HepG2 (cell line): ENCODE measurements around the gene CCBE1. TPM values are rescaled to one million over a fixed set of nuclear protein-coding genes. Genes with fewer than 3 reads are reported as not detected.
A peak's percentile ranks its signal among the peaks of the same experiment; 100 is the strongest.

Source experiments
- ARID2 ChIP-seq: sonication (generic); formaldehyde crosslinking; IDR thresholded peaks from 2 replicates; pipeline ENCODE4 v1.8.1; 2022; ENCODE audit warnings: mild to moderate bottlenecking, missing genetic modification reagents, borderline replicate concordance
- ELF4 ChIP-seq: sonication (generic); formaldehyde crosslinking; IDR thresholded peaks from 2 replicates; pipeline ENCODE4 v1.5.0; 2020; ENCODE audit warnings: missing genetic modification reagents, mild to moderate bottlenecking, moderate library complexity, borderline replicate concordance
- IRF2 ChIP-seq: IDR thresholded peaks from 2 replicates; pipeline ENCODE4 v1.6.1; 2018; ENCODE audit warnings: missing genetic modification reagents, missing compliant biosample characterization
- PCBP1 ChIP-seq: fragments of 200-400 bp; formaldehyde crosslinking; IDR thresholded peaks from 2 replicates; pipeline ENCODE4 v1.6.1; 2017; ENCODE audit warnings: mild to moderate bottlenecking, low read depth, low read length, borderline replicate concordance
- RFX5 ChIP-seq: IDR thresholded peaks from 2 replicates; pipeline ENCODE4 v1.6.1; 2011; ENCODE audit warnings: low read depth, low read length, improper control_type of control experiment
- SIX4 ChIP-seq: sonication (generic); formaldehyde crosslinking; IDR thresholded peaks from 2 replicates; pipeline ENCODE4 v1.4.0; 2020; ENCODE audit warnings: missing genetic modification reagents
- TSC22D2 ChIP-seq: sonication (generic); formaldehyde crosslinking; IDR thresholded peaks from 2 replicates; pipeline ENCODE4 v1.5.1; 2020; ENCODE audit warnings: missing genetic modification reagents, mild to moderate bottlenecking, borderline replicate concordance
- ZBTB7B ChIP-seq: sonication (generic); formaldehyde crosslinking; IDR thresholded peaks from 2 replicates; pipeline ENCODE4 v1.4.0; 2020; ENCODE audit warnings: missing genetic modification reagents
- ZNF382 ChIP-seq: sonication (generic); formaldehyde crosslinking; IDR thresholded peaks from 2 replicates; pipeline ENCODE4 v1.5.0; 2020; ENCODE audit warnings: missing genetic modification reagents, mild to moderate bottlenecking, borderline replicate concordance
- ZNF75D ChIP-seq: sonication (generic); formaldehyde crosslinking; IDR thresholded peaks from 2 replicates; pipeline ENCODE4 v1.8.1; 2023; ENCODE audit warnings: missing genetic modification reagents, mild to moderate bottlenecking, borderline replicate concordance
- polyA plus RNA-seq, 8 experiments: library from polyadenylated mRNA; depleted of rRNA in 3 of 8; stranded (reverse) in 7 of 8; unstranded in 1 of 8; fragments of >200 nt; fragmentation: Illumina TruSeq in 4 of 8; extraction: Trizol in 4 of 8; gene quantifications; 2 replicates each; pipeline versions ENCODE4 v1.2.1 to v1.2.3, GENCODE V29; 2011 to 2016; ENCODE audit warnings: low read depth in 4 of 8, missing spikeins in 1 of 8, mixed read lengths in 1 of 8; ENCODE audit not compliant: insufficient read depth in 1 of 8
- total RNA-seq, 5 experiments: library from RNA; depleted of rRNA; stranded (reverse); fragments of >200 nt; fragmentation: Illumina TruSeq; extraction: Trizol; gene quantifications; 2 replicates each; pipeline ENCODE4 v1.2.3, GENCODE V29; 2016; ENCODE audit warnings: low read depth in 1 of 5
- TF ChIP-seq, protein P1 (sequence below): IDR thresholded peaks from 2 replicates; pipeline ENCODE4 v1.6.1; 2012; ENCODE audit warnings: low read length, improper control_type of control experiment
- TF ChIP-seq, protein P2 (sequence below): sonication (generic); formaldehyde crosslinking; IDR thresholded peaks from 2 replicates; pipeline ENCODE4 v1.5.1; 2020; ENCODE audit warnings: missing genetic modification reagents, mild to moderate bottlenecking, borderline replicate concordance
- TF ChIP-seq, protein P3 (sequence below): sonication (generic); formaldehyde crosslinking; IDR thresholded peaks from 2 replicates; pipeline ENCODE4 v1.8.1; 2023; ENCODE audit warnings: missing genetic modification reagents, inconsistent platforms, borderline replicate concordance
- TF ChIP-seq, protein P4 (sequence below): sonication (generic); formaldehyde crosslinking; IDR thresholded peaks from 2 replicates; pipeline ENCODE4 v1.4.0; 2020; ENCODE audit warnings: missing genetic modification reagents, borderline replicate concordance
- TF ChIP-seq, protein P5 (sequence below): sonication (generic); formaldehyde crosslinking; conservative IDR thresholded peaks from 2 replicates; pipeline ENCODE4 v1.4.0; 2020; ENCODE audit warnings: missing genetic modification reagents

CCBE1 gene
- total and polyA plus RNA-seq, 2 of the 13 experiments (the other 11 are each of a cell fraction or from before 2014, with no cell fraction given), result not detected

DNA sequence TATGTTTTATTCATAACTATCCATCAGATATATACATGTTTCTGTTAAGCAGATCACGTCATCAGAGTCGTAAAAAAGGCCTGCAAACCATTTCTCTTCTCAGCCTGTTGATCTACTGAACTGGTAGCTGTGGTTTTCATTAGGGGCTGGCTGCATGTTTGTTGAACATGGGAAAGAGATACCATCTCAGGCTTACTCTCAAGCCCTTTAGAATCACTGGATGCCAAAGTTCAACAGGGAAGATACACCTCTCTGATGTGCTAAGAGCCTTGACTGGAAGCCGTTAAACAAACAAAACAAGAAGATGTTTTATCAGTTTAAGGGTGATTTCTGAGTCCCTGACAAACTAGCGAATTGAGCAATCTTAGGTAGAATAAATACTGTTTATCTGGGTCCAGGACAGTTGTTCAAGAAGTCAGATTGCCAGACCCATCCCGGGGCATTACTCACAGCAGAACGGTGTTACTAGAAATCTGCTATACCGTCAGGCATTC, 243.7 kb downstream of the CCBE1 start (continued):
- TF ChIP-seq, protein P1, sequence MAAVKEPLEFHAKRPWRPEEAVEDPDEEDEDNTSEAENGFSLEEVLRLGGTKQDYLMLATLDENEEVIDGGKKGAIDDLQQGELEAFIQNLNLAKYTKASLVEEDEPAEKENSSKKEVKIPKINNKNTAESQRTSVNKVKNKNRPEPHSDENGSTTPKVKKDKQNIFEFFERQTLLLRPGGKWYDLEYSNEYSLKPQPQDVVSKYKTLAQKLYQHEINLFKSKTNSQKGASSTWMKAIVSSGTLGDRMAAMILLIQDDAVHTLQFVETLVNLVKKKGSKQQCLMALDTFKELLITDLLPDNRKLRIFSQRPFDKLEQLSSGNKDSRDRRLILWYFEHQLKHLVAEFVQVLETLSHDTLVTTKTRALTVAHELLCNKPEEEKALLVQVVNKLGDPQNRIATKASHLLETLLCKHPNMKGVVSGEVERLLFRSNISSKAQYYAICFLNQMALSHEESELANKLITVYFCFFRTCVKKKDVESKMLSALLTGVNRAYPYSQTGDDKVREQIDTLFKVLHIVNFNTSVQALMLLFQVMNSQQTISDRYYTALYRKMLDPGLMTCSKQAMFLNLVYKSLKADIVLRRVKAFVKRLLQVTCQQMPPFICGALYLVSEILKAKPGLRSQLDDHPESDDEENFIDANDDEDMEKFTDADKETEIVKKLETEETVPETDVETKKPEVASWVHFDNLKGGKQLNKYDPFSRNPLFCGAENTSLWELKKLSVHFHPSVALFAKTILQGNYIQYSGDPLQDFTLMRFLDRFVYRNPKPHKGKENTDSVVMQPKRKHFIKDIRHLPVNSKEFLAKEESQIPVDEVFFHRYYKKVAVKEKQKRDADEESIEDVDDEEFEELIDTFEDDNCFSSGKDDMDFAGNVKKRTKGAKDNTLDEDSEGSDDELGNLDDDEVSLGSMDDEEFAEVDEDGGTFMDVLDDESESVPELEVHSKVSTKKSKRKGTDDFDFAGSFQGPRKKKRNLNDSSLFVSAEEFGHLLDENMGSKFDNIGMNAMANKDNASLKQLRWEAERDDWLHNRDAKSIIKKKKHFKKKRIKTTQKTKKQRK, result no peak
- TF ChIP-seq IRF2 (CRISPR knock-in tag) (peak; percentile 58; the same call in 1 of the 2 replicates), RFX5 (no peak), ZBTB7B (peak; percentile 81; the same call in 1 of the 2 replicates), ZNF382 (CRISPR knock-in tag) (no peak), ELF4 (CRISPR knock-in tag) (no peak), ARID2 (CRISPR knock-in tag) (no peak), ZNF75D (no peak), PCBP1 (no peak), SIX4 (CRISPR knock-in tag) (peak; percentile 71; the same call in 1 of the 2 replicates), TSC22D2 (CRISPR knock-in tag) (no peak)
- TF ChIP-seq, protein P2, sequence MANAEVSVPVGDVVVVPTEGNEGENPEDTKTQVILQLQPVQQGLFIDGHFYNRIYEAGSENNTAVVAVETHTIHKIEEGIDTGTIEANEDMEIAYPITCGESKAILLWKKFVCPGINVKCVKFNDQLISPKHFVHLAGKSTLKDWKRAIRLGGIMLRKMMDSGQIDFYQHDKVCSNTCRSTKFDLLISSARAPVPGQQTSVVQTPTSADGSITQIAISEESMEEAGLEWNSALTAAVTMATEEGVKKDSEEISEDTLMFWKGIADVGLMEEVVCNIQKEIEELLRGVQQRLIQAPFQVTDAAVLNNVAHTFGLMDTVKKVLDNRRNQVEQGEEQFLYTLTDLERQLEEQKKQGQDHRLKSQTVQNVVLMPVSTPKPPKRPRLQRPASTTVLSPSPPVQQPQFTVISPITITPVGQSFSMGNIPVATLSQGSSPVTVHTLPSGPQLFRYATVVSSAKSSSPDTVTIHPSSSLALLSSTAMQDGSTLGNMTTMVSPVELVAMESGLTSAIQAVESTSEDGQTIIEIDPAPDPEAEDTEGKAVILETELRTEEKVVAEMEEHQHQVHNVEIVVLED (CRISPR knock-in tag), result peak; percentile 34; the same call in 1 of the 2 replicates
- TF ChIP-seq, protein P3, sequence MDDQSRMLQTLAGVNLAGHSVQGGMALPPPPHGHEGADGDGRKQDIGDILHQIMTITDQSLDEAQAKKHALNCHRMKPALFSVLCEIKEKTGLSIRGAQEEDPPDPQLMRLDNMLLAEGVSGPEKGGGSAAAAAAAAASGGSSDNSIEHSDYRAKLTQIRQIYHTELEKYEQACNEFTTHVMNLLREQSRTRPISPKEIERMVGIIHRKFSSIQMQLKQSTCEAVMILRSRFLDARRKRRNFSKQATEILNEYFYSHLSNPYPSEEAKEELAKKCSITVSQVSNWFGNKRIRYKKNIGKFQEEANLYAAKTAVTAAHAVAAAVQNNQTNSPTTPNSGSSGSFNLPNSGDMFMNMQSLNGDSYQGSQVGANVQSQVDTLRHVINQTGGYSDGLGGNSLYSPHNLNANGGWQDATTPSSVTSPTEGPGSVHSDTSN (CRISPR knock-in tag), result no peak
- TF ChIP-seq, protein P4, sequence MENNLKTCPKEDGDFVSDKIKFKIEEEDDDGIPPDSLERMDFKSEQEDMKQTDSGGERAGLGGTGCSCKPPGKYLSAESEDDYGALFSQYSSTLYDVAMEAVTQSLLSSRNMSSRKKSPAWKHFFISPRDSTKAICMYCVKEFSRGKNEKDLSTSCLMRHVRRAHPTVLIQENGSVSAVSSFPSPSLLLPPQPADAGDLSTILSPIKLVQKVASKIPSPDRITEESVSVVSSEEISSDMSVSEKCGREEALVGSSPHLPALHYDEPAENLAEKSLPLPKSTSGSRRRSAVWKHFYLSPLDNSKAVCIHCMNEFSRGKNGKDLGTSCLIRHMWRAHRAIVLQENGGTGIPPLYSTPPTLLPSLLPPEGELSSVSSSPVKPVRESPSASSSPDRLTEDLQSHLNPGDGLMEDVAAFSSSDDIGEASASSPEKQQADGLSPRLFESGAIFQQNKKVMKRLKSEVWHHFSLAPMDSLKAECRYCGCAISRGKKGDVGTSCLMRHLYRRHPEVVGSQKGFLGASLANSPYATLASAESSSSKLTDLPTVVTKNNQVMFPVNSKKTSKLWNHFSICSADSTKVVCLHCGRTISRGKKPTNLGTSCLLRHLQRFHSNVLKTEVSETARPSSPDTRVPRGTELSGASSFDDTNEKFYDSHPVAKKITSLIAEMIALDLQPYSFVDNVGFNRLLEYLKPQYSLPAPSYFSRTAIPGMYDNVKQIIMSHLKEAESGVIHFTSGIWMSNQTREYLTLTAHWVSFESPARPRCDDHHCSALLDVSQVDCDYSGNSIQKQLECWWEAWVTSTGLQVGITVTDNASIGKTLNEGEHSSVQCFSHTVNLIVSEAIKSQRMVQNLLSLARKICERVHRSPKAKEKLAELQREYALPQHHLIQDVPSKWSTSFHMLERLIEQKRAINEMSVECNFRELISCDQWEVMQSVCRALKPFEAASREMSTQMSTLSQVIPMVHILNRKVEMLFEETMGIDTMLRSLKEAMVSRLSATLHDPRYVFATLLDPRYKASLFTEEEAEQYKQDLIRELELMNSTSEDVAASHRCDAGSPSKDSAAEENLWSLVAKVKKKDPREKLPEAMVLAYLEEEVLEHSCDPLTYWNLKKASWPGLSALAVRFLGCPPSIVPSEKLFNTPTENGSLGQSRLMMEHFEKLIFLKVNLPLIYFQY (CRISPR knock-in tag), result peak; percentile 90; the same call in 1 of the 2 replicates
- TF ChIP-seq, protein P5, sequence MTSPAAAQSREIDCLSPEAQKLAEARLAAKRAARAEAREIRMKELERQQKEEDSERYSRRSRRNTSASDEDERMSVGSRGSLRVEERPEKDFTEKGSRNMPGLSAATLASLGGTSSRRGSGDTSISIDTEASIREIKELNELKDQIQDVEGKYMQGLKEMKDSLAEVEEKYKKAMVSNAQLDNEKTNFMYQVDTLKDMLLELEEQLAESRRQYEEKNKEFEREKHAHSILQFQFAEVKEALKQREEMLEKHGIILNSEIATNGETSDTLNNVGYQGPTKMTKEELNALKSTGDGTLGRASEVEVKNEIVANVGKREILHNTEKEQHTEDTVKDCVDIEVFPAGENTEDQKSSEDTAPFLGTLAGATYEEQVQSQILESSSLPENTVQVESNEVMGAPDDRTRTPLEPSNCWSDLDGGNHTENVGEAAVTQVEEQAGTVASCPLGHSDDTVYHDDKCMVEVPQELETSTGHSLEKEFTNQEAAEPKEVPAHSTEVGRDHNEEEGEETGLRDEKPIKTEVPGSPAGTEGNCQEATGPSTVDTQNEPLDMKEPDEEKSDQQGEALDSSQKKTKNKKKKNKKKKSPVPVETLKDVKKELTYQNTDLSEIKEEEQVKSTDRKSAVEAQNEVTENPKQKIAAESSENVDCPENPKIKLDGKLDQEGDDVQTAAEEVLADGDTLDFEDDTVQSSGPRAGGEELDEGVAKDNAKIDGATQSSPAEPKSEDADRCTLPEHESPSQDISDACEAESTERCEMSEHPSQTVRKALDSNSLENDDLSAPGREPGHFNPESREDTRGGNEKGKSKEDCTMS (CRISPR knock-in tag), result no peak
